IMR-90 (cell line): ENCODE measurements around the gene KCTD11. TPM values are rescaled to one million over a fixed set of nuclear protein-coding genes. Genes with fewer than 3 reads are reported as not detected.

Source experiments
- ATAC-seq: fragments of 200-7000 bp; cut with Tn5 transposase; 2 replicates; pipeline ENCODE4 v1.9.1; 2020; ENCODE audit warnings: low read depth, mild to moderate bottlenecking, moderate library complexity
- BruUV-seq: library from RNA; stranded (reverse); fragments of 400-500 nt; replicated peaks from 2 replicates; lab custom pipeline; 2021; lab: Mats Ljungman, UMichigan
- CTCF ChIA-PET: fragments of 300-600 bp; formaldehyde crosslinking; extraction: SDS; loops from one replicate; lab custom pipeline; 2021; ENCODE audit warnings: antibody characterized with exemption; lab: Yijun Ruan, JAX
- POLR2A ChIA-PET: fragments of 300-600 bp; sonication (Branson Sonifier 250); formaldehyde crosslinking; loops from one replicate; lab custom pipeline; 2022; ENCODE audit warnings: antibody characterized with exemption; ENCODE audit not compliant: unreplicated experiment; lab: Charles Lee
- DNase-seq: peaks from one replicate; pipeline ENCODE4 v3.0.0; 2013
- H2AFZ ChIP-seq: replicated peaks from 2 replicates; pipeline ENCODE3; 2013; ENCODE audit warnings: low read length, mild to moderate bottlenecking; ENCODE audit not compliant: poor library complexity
- H2AK5ac ChIP-seq: 2 replicates; pipeline ENCODE4 v1.6.1; 2013; ENCODE audit warnings: low read depth, low read length, inconsistent platforms
- H2AK9ac ChIP-seq: replicated peaks from 2 replicates; pipeline ENCODE3; 2013; ENCODE audit warnings: mild to moderate bottlenecking, low read depth, low read length, moderate library complexity; ENCODE audit not compliant: poor library complexity
- H2BK120ac ChIP-seq: 2 replicates; pipeline ENCODE4 v1.6.1; 2013; ENCODE audit warnings: low read depth, low read length, inconsistent platforms
- H2BK15ac ChIP-seq: 3 replicates; pipeline ENCODE4 v1.6.1; 2013; ENCODE audit warnings: low read depth, low read length, inconsistent platforms
- H2BK20ac ChIP-seq: 2 replicates; pipeline ENCODE4 v1.6.1; 2013; ENCODE audit warnings: low read depth, mild to moderate bottlenecking, inconsistent platforms, low read length, moderate library complexity
- H2BK5ac ChIP-seq: 2 replicates; pipeline ENCODE4 v1.6.1; 2013; ENCODE audit warnings: mild to moderate bottlenecking, low read depth, low read length, inconsistent platforms; ENCODE audit not compliant: poor library complexity, severe bottlenecking
- H3K14ac ChIP-seq: replicated peaks from 2 replicates; pipeline ENCODE4 v1.6.1; 2013; ENCODE audit warnings: low read depth, low read length, inconsistent platforms
- H3K18ac ChIP-seq: 2 replicates; pipeline ENCODE4 v1.6.1; 2013; ENCODE audit warnings: low read depth, low read length, control low read depth
- H3K23ac ChIP-seq: 2 replicates; pipeline ENCODE4 v1.6.1; 2013; ENCODE audit warnings: low read depth, low read length, inconsistent platforms
- H3K27ac ChIP-seq: 2 replicates; pipeline ENCODE4 v1.5.1; 2013; ENCODE audit warnings: mild to moderate bottlenecking, control low read depth, low read length; ENCODE audit not compliant: insufficient read depth
- H3K27me3 ChIP-seq: 2 replicates; pipeline ENCODE4 v1.6.1; 2013; ENCODE audit warnings: low read length; ENCODE audit not compliant: control insufficient read depth, insufficient read depth
- H3K36me3 ChIP-seq: 2 replicates; pipeline ENCODE4 v1.6.1; 2013; ENCODE audit warnings: low read length, mixed read lengths; ENCODE audit not compliant: control insufficient read depth, insufficient read depth
- H3K4ac ChIP-seq: 2 replicates; pipeline ENCODE4 v1.6.1; 2013; ENCODE audit warnings: low read depth, low read length, inconsistent platforms
- H3K4me1 ChIP-seq: 2 replicates; pipeline ENCODE4 v1.6.1; 2013; ENCODE audit warnings: low read length, mixed read lengths; ENCODE audit not compliant: control insufficient read depth, insufficient read depth
- H3K4me2 ChIP-seq: 2 replicates; pipeline ENCODE4 v1.6.1; 2013; ENCODE audit warnings: low read depth, mild to moderate bottlenecking, control low read depth, low read length, moderate library complexity
- H3K4me3 ChIP-seq: 2 replicates; pipeline ENCODE4 v1.5.1; 2013; ENCODE audit warnings: low read depth, mild to moderate bottlenecking, control low read depth, low read length, moderate library complexity; ENCODE audit not compliant: insufficient read depth
- H3K56ac ChIP-seq: 2 replicates; pipeline ENCODE4 v1.6.1; 2013; ENCODE audit warnings: low read length, inconsistent platforms; ENCODE audit not compliant: insufficient read depth; ENCODE audit errors: extremely low read depth
- H3K79me1 ChIP-seq, 2 experiments: 2 replicates each; pipeline ENCODE4 v1.6.1; 2013; ENCODE audit warnings: low read length in 2 of 2, inconsistent platforms in 1 of 2, low read depth in 1 of 2
- H3K9ac ChIP-seq: 2 replicates; pipeline ENCODE4 v1.6.1; 2013; ENCODE audit warnings: low read depth, low read length, control low read depth
- H3K9me1 ChIP-seq: 2 replicates; pipeline ENCODE4 v1.6.1; 2013; ENCODE audit warnings: low read length, inconsistent platforms; ENCODE audit not compliant: insufficient read depth
- H3K9me3 ChIP-seq: 2 replicates; pipeline ENCODE4 v1.6.1; 2013; ENCODE audit warnings: low read length; ENCODE audit not compliant: control insufficient read depth, insufficient read depth
- H4K20me1 ChIP-seq: 2 replicates; pipeline ENCODE4 v1.6.1; 2013; ENCODE audit warnings: low read length, inconsistent platforms; ENCODE audit not compliant: insufficient read depth
- H4K5ac ChIP-seq: 2 replicates; pipeline ENCODE4 v1.6.1; 2013; ENCODE audit warnings: mild to moderate bottlenecking, low read depth, low read length, control low read depth
- H4K8ac ChIP-seq, 2 experiments: 2 replicates each; pipeline ENCODE4 v1.6.1; 2013; ENCODE audit warnings: low read depth in 2 of 2, low read length in 2 of 2, control low read depth in 1 of 2, inconsistent platforms in 1 of 2
- H4K91ac ChIP-seq: 2 replicates; pipeline ENCODE4 v1.6.1; 2013; ENCODE audit warnings: low read depth, low read length, inconsistent platforms; ENCODE audit not compliant: insufficient read depth
- BHLHE40 ChIP-seq: fragments of 150-350 bp; IDR thresholded peaks from 2 replicates; pipeline ENCODE4 v1.6.1; 2016; ENCODE audit warnings: mild to moderate bottlenecking, low read depth, low read length
- CEBPB ChIP-seq: IDR thresholded peaks from 2 replicates; pipeline ENCODE4 v1.6.1; 2012; ENCODE audit warnings: low read depth, low read length, improper control_type of control experiment
- CHD1 ChIP-seq: IDR thresholded peaks from 2 replicates; pipeline ENCODE4 v1.6.1; 2012; ENCODE audit warnings: low read depth, low read length, improper control_type of control experiment
- CTCF ChIP-seq: conservative IDR thresholded peaks from 2 replicates; pipeline ENCODE4 v1.5.1; 2012; ENCODE audit warnings: mild to moderate bottlenecking, low read depth, low read length, improper control_type of control experiment
- ELK1 ChIP-seq: fragments of 150-350 bp; IDR thresholded peaks from 2 replicates; pipeline ENCODE4 v1.6.1; 2016; ENCODE audit warnings: low read depth, mild to moderate bottlenecking, low read length, moderate library complexity, borderline replicate concordance
- FOS ChIP-seq: fragments of 150-350 bp; IDR thresholded peaks from 2 replicates; pipeline ENCODE4 v1.6.1; 2016; ENCODE audit warnings: low read depth, low read length
- MAFK ChIP-seq: IDR thresholded peaks from 2 replicates; pipeline ENCODE4 v1.6.1; 2012; ENCODE audit warnings: low read depth, low read length, improper control_type of control experiment
- MAZ ChIP-seq: IDR thresholded peaks from 2 replicates; pipeline ENCODE4 v1.6.1; 2012; ENCODE audit warnings: low read depth, mild to moderate bottlenecking, low read length, improper control_type of control experiment, moderate library complexity, borderline replicate concordance
- MXI1 ChIP-seq: IDR thresholded peaks from 2 replicates; pipeline ENCODE4 v1.6.1; 2012; ENCODE audit warnings: low read depth, mild to moderate bottlenecking, low read length, moderate library complexity, borderline replicate concordance
- NFE2L2 ChIP-seq: fragments of 150-350 bp; IDR thresholded peaks from 2 replicates; pipeline ENCODE4 v1.6.1; 2016; ENCODE audit warnings: low read depth, mild to moderate bottlenecking, low read length
- POLR2A ChIP-seq: IDR thresholded peaks from 2 replicates; pipeline ENCODE4 v1.6.1; 2012; ENCODE audit warnings: mild to moderate bottlenecking, low read depth, low read length
- RAD21 ChIP-seq: IDR thresholded peaks from 2 replicates; pipeline ENCODE4 v1.6.1; 2012; ENCODE audit warnings: low read length, improper control_type of control experiment
- RCOR1 ChIP-seq: IDR thresholded peaks from 2 replicates; pipeline ENCODE4 v1.6.1; 2012; ENCODE audit warnings: mild to moderate bottlenecking, low read length, improper control_type of control experiment; ENCODE audit not compliant: insufficient replicate concordance
- RFX5 ChIP-seq: IDR thresholded peaks from 2 replicates; pipeline ENCODE4 v1.8.0; 2012; ENCODE audit warnings: low read depth, mild to moderate bottlenecking, low read length, moderate library complexity
- SMC3 ChIP-seq: fragments of 150-350 bp; IDR thresholded peaks from 2 replicates; pipeline ENCODE4 v1.6.1; 2016; ENCODE audit warnings: low read depth, mild to moderate bottlenecking, antibody characterized with exemption, low read length, moderate library complexity
- USF2 ChIP-seq: fragments of 150-350 bp; IDR thresholded peaks from 2 replicates; pipeline ENCODE4 v1.6.1; 2017; ENCODE audit warnings: mild to moderate bottlenecking, antibody characterized with exemption, low read length, low read depth
- WGBS, 2 experiments: methylation state at CpG; one replicate each; pipeline versions ENCODE4 v1.1.5 to v1.1.7; 2013; ENCODE audit warnings: missing lambda C conversion rate in 2 of 2; ENCODE audit not compliant: insufficient read length in 1 of 2; ENCODE audit errors: extremely low coverage in 2 of 2; 5-methylcytosine and 5-hydroxymethylcytosine counted together
- dilution Hi-C: fragments of 300-500 bp; cut with HindIII; formaldehyde crosslinking; loops from one replicate; pipeline ENCODE4 v1.14.3; 2018; ENCODE audit warnings: low sequenced_read_pairs; ENCODE audit not compliant: unreplicated experiment
- in situ Hi-C: fragments of 300-500 bp; cut with MboI; formaldehyde crosslinking; loops from 3 replicates; pipeline ENCODE4 v1.14.3; 2019; ENCODE audit warnings: low sequenced_read_pairs, inconsistent platforms, mixed read lengths
- intact Hi-C: fragments of 100-400 bp; cut with micrococcal nuclease; formaldehyde crosslinking; loops from 2 replicates; pipeline ENCODE4 v1.10.0; 2022
- polyA plus RNA-seq, 3 experiments: library from polyadenylated mRNA; depleted of rRNA; stranded (reverse); fragments of >200 nt; gene quantifications; 2 replicates each; pipeline ENCODE4 v1.2.3, GENCODE V29; 2012; ENCODE audit warnings: low replicate concordance in 1 of 3
- total RNA-seq: library from RNA; depleted of rRNA; stranded (reverse); fragments of >200 nt; gene quantifications from 2 replicates; pipeline ENCODE4 v1.2.3, GENCODE V29; 2012

KCTD11 gene
- total and polyA plus RNA-seq, 2 of the 4 experiments (the other 2 are of a cell fraction): 10.8 to 16.4 TPM

GRCh38 chr17:7363311-7363710 is 11.3 kb downstream of the KCTD11 start:
- no peak overlapping the region for H2AK9ac ChIP-seq
- WGBS, 2 experiments: 100% methylated on average over 1 of the region's 6 CpGs; no CpG with 5 or more reads in 1 of the 2 experiments
- no peak overlapping the region for H2BK5ac ChIP-seq
- H3K4ac ChIP-seq: no peak overlapping the region
- H4K5ac ChIP-seq: no peak overlapping the region
- in situ Hi-C loops: no loop called here
- TF ChIP-seq MAZ (no peak), RCOR1 (no peak), MXI1 (no peak), BHLHE40 (no peak), FOS (no peak), POLR2A (no peak), RFX5 (no peak), MAFK (no peak), CHD1 (no peak), USF2 (no peak), SMC3 (no peak), RAD21 (no peak), NFE2L2 (no peak), CTCF (no peak), CEBPB (no peak), ELK1 (no peak)
- H3K56ac ChIP-seq: no peak overlapping the region
- no peak overlapping the region for H3K9ac ChIP-seq
- peaks cover 4% of the 10 kb centered on the region for H3K27me3 ChIP-seq
- H3K18ac ChIP-seq: no peak overlapping the region
- H3K27ac ChIP-seq: no peak overlapping the region
- intact Hi-C loops: no loop called here
- no peak overlapping the region for H2BK20ac ChIP-seq
- no peak overlapping the region for H2BK120ac ChIP-seq
- H3K36me3 ChIP-seq: no peaks in the 10 kb centered on the region
- no peaks in the 10 kb centered on the region for H3K79me1 ChIP-seq
- CTCF ChIA-PET: no interaction called here
- ATAC-seq: peak; percentile 71
- POLR2A ChIA-PET: no interaction called here
- H3K23ac ChIP-seq: no peak overlapping the region
- H2AFZ ChIP-seq: peak overlapping the region; percentile 28
- H4K91ac ChIP-seq: no peak overlapping the region
- no peak overlapping the region for H4K8ac ChIP-seq
- no peak overlapping the region for H3K4me3 ChIP-seq
- no peak overlapping the region for H2BK15ac ChIP-seq
- H2AK5ac ChIP-seq: no peak overlapping the region
- no peaks in the 10 kb centered on the region for H3K9me1 ChIP-seq
- no TSS peak for BruUV-seq
- no peak overlapping the region for H3K4me2 ChIP-seq
- dilution Hi-C loops: no loop called here
- H3K4me1 ChIP-seq: no peaks in the 10 kb centered on the region
- no peak overlapping the region for H3K14ac ChIP-seq
- H4K20me1 ChIP-seq: no peaks in the 10 kb centered on the region
- H3K9me3 ChIP-seq: no peaks in the 10 kb centered on the region
- peak; percentile 18 for DNase-seq
